Neutrophil (primary cell): ENCODE results near the gene PTPRN2.
"Not testable (repeated sequence)": the region's sequence is repeated elsewhere in the genome, so short reads cannot be mapped to it uniquely, and the experiment has no call there.

Experiments
- H3K27ac ChIP-seq: fragments of 200-600 bp; sonication (generic); 2 replicates; pipeline ENCODE4 v1.5.1; 2016; ENCODE audit warnings: mild to moderate bottlenecking, moderate library complexity
- H3K27me3 ChIP-seq: fragments of 200-600 bp; sonication (generic); 2 replicates; pipeline ENCODE4 v1.6.0; 2016; ENCODE audit warnings: mild to moderate bottlenecking
- H3K36me3 ChIP-seq: fragments of 200-600 bp; sonication (generic); 2 replicates; pipeline ENCODE4 v1.5.1; 2017
- H3K4me1 ChIP-seq, 2 experiments: fragments of 200-600 bp in 1 of 2; sonication (generic) in 1 of 2; 1 replicate in 1 of 2; 2 replicates in 1 of 2; pipeline versions ENCODE4 v1.5.1 to v1.6.1; 2013 to 2016; ENCODE audit warnings: low read depth in 1 of 2, low read length in 1 of 2, mild to moderate bottlenecking in 1 of 2, moderate library complexity in 1 of 2; ENCODE audit not compliant: control insufficient read depth in 1 of 2, insufficient read depth in 1 of 2
- H3K4me3 ChIP-seq, 2 experiments: fragments of 200-600 bp in 1 of 2; sonication (generic) in 1 of 2; 1 replicate in 1 of 2; 2 replicates in 1 of 2; pipeline ENCODE4 v1.5.1; 2013 to 2016; ENCODE audit warnings: low read depth in 1 of 2, low read length in 1 of 2, mild to moderate bottlenecking in 1 of 2, moderate library complexity in 1 of 2
- H3K9me3 ChIP-seq: fragments of 200-600 bp; sonication (generic); 2 replicates; pipeline ENCODE4 v1.5.1; 2016
- TF ChIP-seq, protein P1 (sequence below): fragments of 200-600 bp; sonication (generic); IDR thresholded peaks from 2 replicates; pipeline ENCODE4 v1.5.1; 2016; ENCODE audit warnings: antibody characterized with exemption

The PTPRN2 gene

DNA sequence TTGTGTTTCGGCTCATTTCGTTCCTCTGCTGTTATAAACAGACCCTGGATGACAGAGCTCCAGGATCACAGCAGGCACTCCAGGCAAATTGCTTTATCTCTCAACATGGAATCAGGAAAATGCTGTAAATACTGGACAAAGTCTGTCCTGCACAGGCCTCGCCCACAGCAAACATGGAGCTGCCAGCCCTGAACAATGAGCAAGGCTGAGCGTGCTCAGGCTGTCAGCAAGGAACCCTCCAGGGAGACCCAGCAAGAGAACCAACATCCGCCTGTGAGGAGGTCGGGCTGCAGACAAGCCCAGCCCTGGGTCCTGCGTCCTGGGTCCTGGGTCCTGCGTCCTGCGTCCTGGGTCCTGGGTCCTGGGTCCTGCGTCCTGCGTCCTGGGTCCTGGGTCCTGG is 180.8 kb downstream of the PTPRN2 start:
- TF ChIP-seq, protein P1, sequence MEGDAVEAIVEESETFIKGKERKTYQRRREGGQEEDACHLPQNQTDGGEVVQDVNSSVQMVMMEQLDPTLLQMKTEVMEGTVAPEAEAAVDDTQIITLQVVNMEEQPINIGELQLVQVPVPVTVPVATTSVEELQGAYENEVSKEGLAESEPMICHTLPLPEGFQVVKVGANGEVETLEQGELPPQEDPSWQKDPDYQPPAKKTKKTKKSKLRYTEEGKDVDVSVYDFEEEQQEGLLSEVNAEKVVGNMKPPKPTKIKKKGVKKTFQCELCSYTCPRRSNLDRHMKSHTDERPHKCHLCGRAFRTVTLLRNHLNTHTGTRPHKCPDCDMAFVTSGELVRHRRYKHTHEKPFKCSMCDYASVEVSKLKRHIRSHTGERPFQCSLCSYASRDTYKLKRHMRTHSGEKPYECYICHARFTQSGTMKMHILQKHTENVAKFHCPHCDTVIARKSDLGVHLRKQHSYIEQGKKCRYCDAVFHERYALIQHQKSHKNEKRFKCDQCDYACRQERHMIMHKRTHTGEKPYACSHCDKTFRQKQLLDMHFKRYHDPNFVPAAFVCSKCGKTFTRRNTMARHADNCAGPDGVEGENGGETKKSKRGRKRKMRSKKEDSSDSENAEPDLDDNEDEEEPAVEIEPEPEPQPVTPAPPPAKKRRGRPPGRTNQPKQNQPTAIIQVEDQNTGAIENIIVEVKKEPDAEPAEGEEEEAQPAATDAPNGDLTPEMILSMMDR = no peak
- Histone ChIP-seq H3K27me3 (no peaks in the 10 kb centered on the region), H3K27ac (no peak overlapping the region), H3K4me3 (no peak overlapping the region), H3K4me1 (no peaks in the 10 kb centered on the region), H3K9me3 (no peaks in the 10 kb centered on the region), H3K36me3 (no peaks in the 10 kb centered on the region)

DNA sequence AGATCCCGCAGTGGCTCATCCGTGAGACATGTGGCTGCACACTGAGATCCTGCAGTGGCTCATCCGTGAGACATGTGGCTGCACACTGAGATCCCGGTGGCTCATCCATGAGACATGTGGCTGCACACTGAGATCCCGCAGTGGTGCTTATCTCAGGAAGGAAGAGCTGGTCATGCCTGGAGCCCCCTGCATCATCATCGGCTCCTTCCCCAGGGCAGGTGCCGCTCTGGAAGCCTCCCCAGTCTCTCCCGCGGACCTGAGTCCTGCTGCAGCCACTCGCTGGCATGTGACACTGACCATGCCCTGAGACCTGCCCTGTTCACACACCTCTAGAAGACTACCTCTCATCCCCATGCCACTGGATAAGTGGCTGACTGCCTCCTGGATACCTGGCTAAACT is 181.3 kb downstream of the PTPRN2 start:
- no peaks in the 10 kb centered on the region for H3K9me3 ChIP-seq
- no peaks in the 10 kb centered on the region for H3K4me1 ChIP-seq
- TF ChIP-seq, protein P1 = no peak
- no peak overlapping the region for H3K4me3 ChIP-seq
- H3K27me3 ChIP-seq = no peaks in the 10 kb centered on the region
- H3K36me3 ChIP-seq = no peaks in the 10 kb centered on the region
- no peak overlapping the region for H3K27ac ChIP-seq

DNA sequence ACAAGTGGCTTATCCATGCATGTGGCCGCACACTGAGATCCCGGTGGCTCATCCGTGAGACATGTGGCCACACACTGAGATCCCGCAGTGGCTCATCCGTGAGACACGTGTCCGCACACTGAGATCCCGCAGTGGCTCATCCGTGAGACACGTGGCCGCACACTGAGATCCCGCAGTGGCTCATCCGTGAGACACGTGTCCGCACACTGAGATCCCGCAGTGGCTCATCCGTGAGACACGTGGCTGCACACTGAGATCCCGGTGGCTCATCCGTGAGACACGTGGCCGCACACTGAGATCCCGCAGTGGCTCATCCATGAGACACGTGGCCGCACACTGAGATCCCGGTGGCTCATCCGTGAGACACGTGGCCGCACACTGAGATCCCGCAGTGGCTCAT is 181.9 kb downstream of the PTPRN2 start:
- not testable (repeated sequence) for H3K9me3 ChIP-seq, H3K27me3 ChIP-seq, H3K4me1 ChIP-seq, H3K4me3 ChIP-seq, H3K36me3 ChIP-seq, H3K27ac ChIP-seq

DNA sequence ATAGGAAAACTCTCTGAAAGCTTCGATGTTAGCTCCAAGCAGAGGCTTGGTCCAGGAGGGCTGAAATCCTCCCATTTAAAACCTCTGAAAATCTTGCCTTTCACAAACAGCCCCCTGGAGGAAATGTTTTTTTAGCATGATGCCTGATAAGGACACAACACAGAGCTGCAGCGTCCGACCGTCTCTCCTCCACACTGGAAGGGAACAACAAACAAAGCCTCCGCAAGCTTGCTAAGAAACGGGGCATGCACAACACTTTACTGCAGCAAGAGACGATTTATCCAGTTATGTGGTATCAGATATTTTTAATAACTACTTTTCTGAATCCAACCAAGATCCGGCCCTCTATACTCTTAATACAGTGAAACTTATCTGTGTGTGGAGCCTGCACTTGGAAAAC is 182.3 kb downstream of the PTPRN2 start:
- no peaks in the 10 kb centered on the region for H3K4me1 ChIP-seq
- H3K4me3 ChIP-seq = no peak overlapping the region
- H3K27me3 ChIP-seq = no peaks in the 10 kb centered on the region
- TF ChIP-seq, protein P1 = no peak
- H3K36me3 ChIP-seq = no peaks in the 10 kb centered on the region
- H3K27ac ChIP-seq = no peak overlapping the region
- H3K9me3 ChIP-seq = no peaks in the 10 kb centered on the region

DNA sequence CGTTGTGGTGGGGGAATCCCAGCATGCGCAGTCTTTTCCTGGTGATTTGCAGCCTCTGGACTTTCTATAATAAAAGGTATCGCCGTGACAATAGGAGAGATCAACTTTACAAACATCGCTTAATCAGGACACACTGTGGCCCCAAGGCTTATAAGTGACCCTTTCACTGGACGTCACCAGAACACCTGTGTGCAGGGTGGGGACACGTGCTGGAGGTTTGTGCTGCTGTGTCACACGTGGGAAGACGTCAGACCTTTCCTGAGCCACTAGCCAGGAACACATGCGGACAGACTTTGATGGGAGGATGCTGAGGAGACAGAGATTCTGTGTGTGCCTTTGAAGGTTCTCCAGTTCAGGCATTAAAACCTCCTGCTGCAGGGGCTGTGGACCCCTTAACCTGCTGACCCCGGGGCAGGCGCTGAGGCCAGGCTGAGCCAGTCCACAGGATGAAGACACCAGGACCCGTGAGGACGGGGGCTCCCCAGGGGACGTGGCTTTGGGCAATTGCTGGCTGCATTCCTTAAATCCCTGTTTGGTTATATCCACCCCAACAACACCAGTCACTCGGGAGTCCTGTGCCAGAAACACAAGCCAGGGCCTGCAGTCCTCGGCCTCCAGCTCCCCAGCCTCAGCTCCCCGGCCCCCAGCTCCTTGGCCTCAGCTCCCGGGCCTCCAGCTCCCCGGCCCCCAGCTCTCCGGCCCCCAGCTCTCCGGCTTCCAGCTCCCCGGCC is 183.4 kb downstream of the PTPRN2 start:
- Histone ChIP-seq H3K27ac (no peak overlapping the region), H3K36me3 (no peaks in the 10 kb centered on the region), H3K4me1 (no peaks in the 10 kb centered on the region), H3K4me3 (no peak overlapping the region), H3K27me3 (no peaks in the 10 kb centered on the region), H3K9me3 (no peaks in the 10 kb centered on the region)
- TF ChIP-seq, protein P1 = no peak

DNA sequence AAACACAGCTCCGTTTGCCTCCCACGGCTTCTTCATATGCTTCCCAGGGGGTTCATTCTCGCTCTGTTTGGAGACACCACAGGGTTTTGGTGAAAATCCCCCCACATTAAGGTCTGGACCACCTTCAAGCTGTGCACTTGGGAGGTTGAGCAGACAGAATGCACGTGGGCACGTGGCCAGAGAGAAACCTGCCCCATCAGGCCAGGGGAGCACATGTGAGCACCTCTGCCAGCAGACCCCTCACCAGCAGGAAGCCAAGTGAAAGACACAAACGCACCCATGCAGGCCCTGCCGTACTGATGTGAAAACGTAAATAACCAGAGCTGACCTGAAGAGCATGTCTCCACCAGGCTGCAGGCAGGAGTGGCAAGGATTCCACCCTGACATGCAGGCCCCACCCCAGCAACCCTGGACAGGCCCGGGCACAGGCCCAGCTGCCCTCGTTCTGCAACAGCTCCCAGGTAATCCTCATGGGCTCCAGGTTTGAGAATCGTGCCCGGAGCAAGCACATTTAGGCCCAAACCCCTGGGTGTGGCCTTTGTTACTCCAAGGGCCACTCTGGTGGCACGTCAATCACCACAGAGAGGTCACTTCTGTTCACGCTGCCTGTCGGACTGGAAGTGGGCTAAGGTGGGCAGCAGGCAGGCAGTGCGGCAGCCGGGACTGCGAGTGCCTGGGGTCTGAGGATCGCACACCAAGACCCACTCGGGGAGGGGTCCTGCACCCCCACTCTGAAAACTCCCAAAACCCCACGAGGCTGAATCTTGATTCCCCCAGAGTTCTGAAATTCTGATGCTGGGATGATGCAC is 184.4 kb downstream of the PTPRN2 start:
- H3K4me3 ChIP-seq = no peak overlapping the region
- H3K36me3 ChIP-seq = no peaks in the 10 kb centered on the region
- no peaks in the 10 kb centered on the region for H3K9me3 ChIP-seq
- no peaks in the 10 kb centered on the region for H3K27me3 ChIP-seq
- no peaks in the 10 kb centered on the region for H3K4me1 ChIP-seq
- H3K27ac ChIP-seq = no peak overlapping the region
- TF ChIP-seq, protein P1 = no peak
